GM12865 (cell line): ENCODE data around the gene TRMT2A.
"Not testable (repeated sequence)": the region's sequence is repeated elsewhere in the genome, so short reads cannot be mapped to it uniquely, and the experiment has no call there.

ENCODE experiments used
- DNase-seq: peaks from one replicate; pipeline ENCODE4 v3.0.0; 2010; ENCODE audit warnings: low read depth
- H3K4me3 ChIP-seq: 2 replicates; pipeline ENCODE4 v1.5.1; 2011; ENCODE audit warnings: mild to moderate bottlenecking, low read depth, low read length, control low read depth
- CTCF ChIP-seq: IDR thresholded peaks from 2 replicates; pipeline ENCODE4 v1.5.1; 2011; ENCODE audit warnings: low read length, control low read depth, low read depth, inconsistent platforms; ENCODE audit not compliant: insufficient read depth; ENCODE audit errors: missing control alignments

TRMT2A gene

GRCh38 chr22:20071524-20071972 lies 45.5 kb downstream of the TRMT2A start:
- H3K4me3 ChIP-seq: no peak overlapping the region
- no peak for TF ChIP-seq CTCF
- DNase-seq: no peak

GRCh38 chr22:20069331-20070042 lies 47.5 kb downstream of the TRMT2A start:
- TF ChIP-seq CTCF: no peak
- no peak overlapping the region for H3K4me3 ChIP-seq
- no peak for DNase-seq

- H3K4me3 ChIP-seq: no peak overlapping the region
- TF ChIP-seq CTCF: no peak
- DNase-seq: no peak
Measured at GRCh38 chr22:20068640-20069039, 48.4 kb downstream of the TRMT2A start.

- not testable (repeated sequence) for DNase-seq, H3K4me3 ChIP-seq
Measured at GRCh38 chr22:20067384-20067682, 49.7 kb downstream of the TRMT2A start.

GRCh38 chr22:20066617-20067383 lies 50.2 kb downstream of the TRMT2A start:
- H3K4me3 ChIP-seq: no peak overlapping the region
- DNase-seq: no peak
- TF ChIP-seq CTCF: no peak

- H3K4me3 ChIP-seq: no peak overlapping the region
- TF ChIP-seq CTCF: no peak
- DNase-seq: no peak
Measured at GRCh38 chr22:20065896-20066616, 51.0 kb downstream of the TRMT2A start.

- DNase-seq: no peak
- no peak for TF ChIP-seq CTCF
- no peak overlapping the region for H3K4me3 ChIP-seq
Measured at GRCh38 chr22:20064545-20065262, 52.3 kb downstream of the TRMT2A start.
